H9 (cell line): ENCODE data around the gene CACNB2. TPM values are rescaled to one million over a fixed set of nuclear protein-coding genes. Genes with fewer than 3 reads are reported as not detected.

Experiments used
- DNase-seq: peaks from one replicate; pipeline ENCODE4 v3.0.0-alpha.2; 2017
- H2AFZ ChIP-seq: one replicate; pipeline ENCODE4 v1.6.1; 2013; ENCODE audit warnings: mild to moderate bottlenecking, low read length, control low read depth, moderate library complexity
- H2AK5ac ChIP-seq: 2 replicates; pipeline ENCODE4 v1.6.1; 2013; ENCODE audit warnings: low read length, control low read depth, mixed read lengths; ENCODE audit not compliant: insufficient read length
- H2BK120ac ChIP-seq: one replicate; pipeline ENCODE4 v1.6.1; 2013; ENCODE audit warnings: low read depth, mild to moderate bottlenecking, low read length, control low read depth, inconsistent platforms; ENCODE audit not compliant: poor library complexity, severe bottlenecking
- H2BK12ac ChIP-seq: 2 replicates; pipeline ENCODE4 v1.6.1; 2013; ENCODE audit warnings: low read length, control low read depth, mixed read lengths, low read depth; ENCODE audit not compliant: insufficient read length
- H2BK15ac ChIP-seq: 2 replicates; pipeline ENCODE4 v1.6.1; 2013; ENCODE audit warnings: low read depth, low read length, control low read depth
- H2BK20ac ChIP-seq: one replicate; pipeline ENCODE4 v1.6.1; 2013; ENCODE audit warnings: low read depth, mild to moderate bottlenecking, low read length, control low read depth, inconsistent platforms; ENCODE audit not compliant: poor library complexity, severe bottlenecking
- H2BK5ac ChIP-seq: 2 replicates; pipeline ENCODE4 v1.6.1; 2013; ENCODE audit warnings: low read length, control low read depth, mixed read lengths; ENCODE audit not compliant: insufficient read length
- H3K14ac ChIP-seq: 2 replicates; pipeline ENCODE4 v1.6.1; 2013; ENCODE audit warnings: low read length, control low read depth; ENCODE audit not compliant: insufficient read depth
- H3K18ac ChIP-seq: 2 replicates; pipeline ENCODE4 v1.6.1; 2013; ENCODE audit warnings: low read depth, mild to moderate bottlenecking, mixed read lengths, low read length, control low read depth; ENCODE audit not compliant: insufficient read length
- H3K23ac ChIP-seq: 2 replicates; pipeline ENCODE4 v1.6.1; 2013; ENCODE audit warnings: low read length, control low read depth, mixed read lengths, low read depth; ENCODE audit not compliant: insufficient read length
- H3K23me2 ChIP-seq: 2 replicates; pipeline ENCODE4 v1.6.1; 2013; ENCODE audit warnings: low read depth, mild to moderate bottlenecking, mixed read lengths, low read length, control low read depth; ENCODE audit not compliant: insufficient read length, poor library complexity, severe bottlenecking
- H3K27ac ChIP-seq: 2 replicates; pipeline ENCODE4 v1.5.1; 2013; ENCODE audit warnings: low read length, control low read depth, mixed read lengths, low read depth; ENCODE audit not compliant: insufficient read length
- H3K27me3 ChIP-seq: 2 replicates; pipeline ENCODE4 v1.6.1; 2013; ENCODE audit warnings: low read length, control low read depth, inconsistent platforms; ENCODE audit not compliant: insufficient read depth
- H3K4ac ChIP-seq: 2 replicates; pipeline ENCODE4 v1.6.1; 2013; ENCODE audit warnings: low read depth, mild to moderate bottlenecking, control low read depth, inconsistent platforms, low read length, moderate library complexity
- H3K4me1 ChIP-seq: 2 replicates; pipeline ENCODE4 v1.6.1; 2013; ENCODE audit warnings: low read length, control low read depth, inconsistent platforms; ENCODE audit not compliant: insufficient read depth
- H3K4me2 ChIP-seq: 2 replicates; pipeline ENCODE4 v1.6.1; 2013; ENCODE audit warnings: low read length, control low read depth, mixed read lengths; ENCODE audit not compliant: insufficient read length, insufficient read depth
- H3K56ac ChIP-seq: 2 replicates; pipeline ENCODE4 v1.6.1; 2013; ENCODE audit warnings: low read depth, mild to moderate bottlenecking, mixed read lengths, low read length, control low read depth; ENCODE audit not compliant: insufficient read length
- H3K79me1 ChIP-seq: 2 replicates; pipeline ENCODE4 v1.6.1; 2013; ENCODE audit warnings: low read depth, mild to moderate bottlenecking, moderate library complexity, low read length, control low read depth, inconsistent platforms; ENCODE audit not compliant: insufficient read depth, poor library complexity, severe bottlenecking
- H3K79me2 ChIP-seq: 2 replicates; pipeline ENCODE4 v1.6.1; 2013; ENCODE audit warnings: low read length, control low read depth, inconsistent platforms; ENCODE audit not compliant: insufficient read depth
- H3K9ac ChIP-seq: 2 replicates; pipeline ENCODE4 v1.6.1; 2013; ENCODE audit warnings: low read length, control low read depth, mixed read lengths; ENCODE audit not compliant: insufficient read length; ENCODE audit errors: extremely low read depth
- H3K9me3 ChIP-seq: one replicate; pipeline ENCODE4 v1.6.1; 2013; ENCODE audit warnings: low read depth, low read length, inconsistent platforms; ENCODE audit not compliant: control insufficient read depth
- H3T11ph ChIP-seq: one replicate; pipeline ENCODE4 v1.6.1; 2013; ENCODE audit warnings: mild to moderate bottlenecking, low read length, control low read depth, inconsistent platforms
- H4K20me1 ChIP-seq: one replicate; pipeline ENCODE4 v1.6.1; 2013; ENCODE audit not compliant: control insufficient read depth, insufficient read length, insufficient read depth
- H4K5ac ChIP-seq: 2 replicates; pipeline ENCODE4 v1.6.1; 2013; ENCODE audit warnings: low read depth, mild to moderate bottlenecking, mixed read lengths, low read length, control low read depth; ENCODE audit not compliant: insufficient read length
- H4K8ac ChIP-seq: replicated peaks from 2 replicates; pipeline ENCODE4 v1.6.1; 2013; ENCODE audit warnings: low read length, control low read depth, mixed read lengths, low read depth; ENCODE audit not compliant: insufficient read length
- H4K91ac ChIP-seq: 2 replicates; pipeline ENCODE4 v1.6.1; 2013; ENCODE audit warnings: low read depth, mild to moderate bottlenecking, moderate library complexity, mixed read lengths, low read length, control low read depth; ENCODE audit not compliant: insufficient read length
- H3K27ac Mint-ChIP-seq, 3 experiments: 2 replicates in 2 of 3; 3 replicates in 1 of 3; pipeline ENCODE4 v1.8.0; 2020 to 2021; ENCODE audit warnings: mixed read lengths in 3 of 3, mild to moderate bottlenecking in 1 of 3, moderate library complexity in 1 of 3
- H3K27me3 Mint-ChIP-seq: 2 replicates; pipeline ENCODE4 v1.8.0; 2021; ENCODE audit warnings: low read depth, mild to moderate bottlenecking, moderate library complexity, mixed read lengths
- H3K36me3 Mint-ChIP-seq, 3 experiments: 2 replicates in 2 of 3; 3 replicates in 1 of 3; pipeline ENCODE4 v1.8.0; 2020 to 2021; ENCODE audit warnings: low read depth in 3 of 3, mixed read lengths in 3 of 3; ENCODE audit not compliant: insufficient read depth in 1 of 3
- H3K4me1 Mint-ChIP-seq, 2 experiments: 2 replicates each; pipeline ENCODE4 v1.8.0; 2020; ENCODE audit warnings: mixed read lengths in 2 of 2
- H3K4me3 Mint-ChIP-seq, 2 experiments: 2 replicates in 1 of 2; 3 replicates in 1 of 2; pipeline ENCODE4 v1.8.0; 2020 to 2021; ENCODE audit warnings: mild to moderate bottlenecking in 2 of 2, mixed read lengths in 2 of 2, moderate library complexity in 1 of 2
- H3K9me3 Mint-ChIP-seq, 2 experiments: 2 replicates in 1 of 2; 3 replicates in 1 of 2; pipeline ENCODE4 v1.8.0; 2020; ENCODE audit warnings: mild to moderate bottlenecking in 2 of 2, mixed read lengths in 2 of 2, moderate library complexity in 1 of 2
- CTCF ChIP-seq: fragments of 200-600 bp; sonication (generic); conservative IDR thresholded peaks from 3 replicates; pipeline ENCODE4 v1.8.0; 2021; ENCODE audit warnings: antibody characterized with exemption, mild to moderate bottlenecking
- WGBS: extraction: QIAGEN DNeasy Blood & Tissue Kit; methylation state at CpG from one replicate; pipeline ENCODE4 v1.1.7; 2013; ENCODE audit warnings: missing lambda C conversion rate, low lambda C conversion rate, mixed read lengths; ENCODE audit not compliant: insufficient read length; ENCODE audit errors: extremely low coverage; 5-methylcytosine and 5-hydroxymethylcytosine counted together
- total RNA-seq: library from RNA; stranded (reverse); gene quantifications from 2 replicates; pipeline ENCODE4 v1.2.1, GENCODE V29; 2021

CACNB2 gene
- total RNA-seq, 1 experiment from 2014 or later: 2.6 TPM

GRCh38 chr10:18533896-18534295, 393.7 kb downstream of the CACNB2 start:
- Histone ChIP-seq H2BK12ac (no peak overlapping the region), H3K56ac (no peak overlapping the region), H3K18ac (no peak overlapping the region), H3K14ac (no peak overlapping the region), H3K9ac (no peak overlapping the region), H4K5ac (no peak overlapping the region), H2BK120ac (no peak overlapping the region), H4K8ac (no peak overlapping the region), H3K79me1 (no peaks in the 10 kb centered on the region), H3K4me1 (no peaks in the 10 kb centered on the region), H4K91ac (no peak overlapping the region), H3K4ac (no peak overlapping the region), H3K4me2 (no peak overlapping the region), H3K27me3 (no peaks in the 10 kb centered on the region), H2BK20ac (no peak overlapping the region), H2AFZ (no peak overlapping the region), H2AK5ac (no peak overlapping the region), H3K23me2 (no peaks in the 10 kb centered on the region), H3T11ph (no peak overlapping the region), H3K23ac (no peak overlapping the region), H3K79me2 (no peaks in the 10 kb centered on the region), H3K27ac (no peak overlapping the region), H2BK15ac (no peak overlapping the region), H3K9me3 (no peaks in the 10 kb centered on the region), H2BK5ac (no peak overlapping the region), H4K20me1 (no peaks in the 10 kb centered on the region)
- Mint-ChIP-seq H3K27me3 (no peaks in the 10 kb centered on the region), H3K36me3 (peaks cover 25 to 41% (median 32%) of the 10 kb centered on the region in 3 experiments), H3K27ac (no peak overlapping the region), H3K4me3 (no peak overlapping the region), H3K4me1 (no peaks in the 10 kb centered on the region), H3K9me3 (peaks cover 7 to 16% of the 10 kb centered on the region in 2 experiments)
- no CpG with 5 or more reads among the region's 5 CpGs for WGBS
- no peak for DNase-seq
- no peak for TF ChIP-seq CTCF
